Measurements from ENCODE around the gene UGCG.
"Not testable (repeated sequence)": the region's sequence is repeated elsewhere in the genome, so short reads cannot be mapped to it uniquely, and the experiment has no call there.

The UGCG gene

GRCh38 chr9:111949919-111950318 lies 53.3 kb downstream of the UGCG start:
- DNase-seq (ENCODE audit: low read depth in 2 of 2, low spot score in 1 of 2): no peak

DNA sequence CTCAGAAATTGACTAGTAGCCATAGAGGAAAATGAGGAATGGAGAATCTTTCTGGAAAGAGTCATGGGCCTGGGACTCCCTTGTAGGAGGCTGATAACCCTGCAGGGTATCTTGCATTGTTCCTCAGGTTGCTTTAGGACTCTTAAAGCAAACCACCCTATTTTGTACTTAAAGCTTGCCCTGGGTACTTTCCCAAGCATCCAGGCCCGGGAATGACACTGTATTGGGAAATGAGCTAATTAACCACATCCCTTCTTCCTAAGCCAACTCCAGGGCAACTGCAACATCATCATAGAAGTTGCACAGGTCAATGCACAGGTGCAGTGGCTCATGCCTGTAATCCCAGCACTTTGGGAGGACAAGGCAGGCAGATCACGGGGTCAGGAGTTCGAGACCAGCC lies 55.9 kb downstream of the UGCG start:
- DNase-seq (ENCODE audit: low read depth in 2 of 2, low spot score in 1 of 2): no peak

- no peak for DNase-seq (ENCODE audit: low read depth in 2 of 2, low spot score in 1 of 2)
Observed at GRCh38 chr9:111953444-111953843, 56.8 kb downstream of the UGCG start.

GRCh38 chr9:111955048-111955447 lies 58.4 kb downstream of the UGCG start:
- DNase-seq (ENCODE audit: low read depth in 2 of 2, low spot score in 1 of 2): no peak

GRCh38 chr9:111957856-111958631 lies 61.4 kb downstream of the UGCG start:
- DNase-seq (ENCODE audit: low read depth in 2 of 2, low spot score in 1 of 2): no peak

DNA sequence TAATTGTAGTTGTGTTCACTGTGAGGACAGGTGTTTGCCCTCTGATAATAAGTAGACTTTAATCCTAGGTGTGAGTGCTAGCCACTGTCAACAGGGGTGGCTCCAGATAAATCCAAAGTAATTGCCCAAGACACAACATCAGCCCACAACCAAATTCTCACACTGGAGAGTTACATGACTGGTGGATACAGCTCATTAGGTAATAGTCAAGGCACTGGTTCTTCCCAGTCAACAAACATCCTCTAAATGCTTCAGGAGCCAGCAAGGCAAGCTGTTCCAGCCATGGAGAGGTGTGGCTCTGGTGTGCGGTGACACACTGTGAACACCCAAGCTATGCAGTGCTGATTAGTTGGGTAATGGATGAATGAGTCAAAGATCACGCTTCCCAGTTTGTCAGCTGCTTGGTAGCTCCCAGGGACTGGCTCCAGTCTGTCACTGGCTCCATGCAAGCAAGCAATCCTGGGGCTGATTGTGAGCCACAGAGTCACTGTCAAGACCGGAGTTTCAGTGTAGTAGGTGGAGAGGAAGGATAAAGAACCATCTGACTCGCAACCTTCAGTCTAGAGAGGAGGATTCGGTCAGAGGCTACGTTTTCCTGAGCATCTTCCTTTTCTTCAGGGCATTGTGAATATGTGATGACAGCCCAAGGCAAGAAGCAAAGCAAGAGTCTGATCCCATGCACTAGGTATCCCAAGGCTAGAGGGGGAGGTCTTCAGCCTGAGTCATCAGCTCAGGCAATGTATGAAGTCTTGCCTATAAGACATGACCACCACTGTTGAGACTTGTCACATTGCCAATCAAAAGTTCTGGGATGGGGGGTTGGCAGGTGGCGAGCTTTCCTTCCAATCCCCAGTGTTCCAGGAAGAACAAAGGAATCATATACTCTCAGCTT lies 63.1 kb downstream of the UGCG start:
- no peak for DNase-seq (ENCODE audit: low read depth in 2 of 2, low spot score in 1 of 2)

DNA sequence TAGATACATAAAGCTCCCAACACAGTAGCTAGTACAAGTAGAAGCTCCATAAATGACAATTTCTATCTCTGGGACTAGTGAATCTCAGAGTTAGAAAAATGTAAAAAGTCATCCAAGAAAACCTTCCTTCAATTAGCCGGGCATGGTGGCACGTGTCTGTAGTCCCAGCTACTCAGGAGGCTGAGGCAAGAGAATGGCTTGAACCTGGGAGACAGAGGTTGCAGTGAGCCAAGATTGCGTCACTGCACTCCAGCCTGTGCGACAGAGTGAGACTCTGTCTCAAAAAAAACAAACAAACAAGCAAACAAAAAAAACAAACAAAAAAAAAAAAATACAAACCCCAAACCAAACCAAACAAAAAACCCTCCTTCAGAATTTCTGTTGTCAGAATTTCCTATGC lies 63.9 kb downstream of the UGCG start:
- DNase-seq (ENCODE audit: low read depth in 2 of 2, low spot score in 1 of 2): not testable (repeated sequence)

GRCh38 chr9:111961009-111961408 lies 64.4 kb downstream of the UGCG start:
- DNase-seq (ENCODE audit: low read depth in 2 of 2, low spot score in 1 of 2): no peak

DNA sequence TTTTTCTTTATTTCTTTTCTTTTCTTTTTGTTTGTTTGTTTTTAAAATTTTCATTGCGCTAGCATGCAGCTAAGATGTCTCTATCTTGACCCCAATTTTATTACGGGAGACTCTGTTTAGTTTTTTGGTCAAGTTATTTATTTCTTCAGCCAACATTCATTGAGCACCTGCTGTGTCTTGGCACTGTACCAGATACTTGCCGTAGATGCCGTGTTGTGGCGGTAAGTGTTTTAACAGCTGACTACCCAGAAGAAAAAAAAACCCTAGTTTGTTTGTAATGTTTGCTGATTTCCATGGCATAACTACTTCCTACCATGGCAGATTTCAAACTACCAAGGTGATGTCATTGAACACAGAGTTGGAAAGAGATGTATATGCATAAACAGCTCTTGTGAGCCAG lies 65.0 kb downstream of the UGCG start:
- DNase-seq (ENCODE audit: low read depth in 2 of 2, low spot score in 1 of 2): no peak

GRCh38 chr9:111962021-111962420 lies 65.4 kb downstream of the UGCG start:
- DNase-seq (ENCODE audit: low read depth in 2 of 2, low spot score in 1 of 2): no peak

GRCh38 chr9:111963995-111964394 lies 67.4 kb downstream of the UGCG start:
- DNase-seq (ENCODE audit: low read depth in 2 of 2, low spot score in 1 of 2): no peak

DNA sequence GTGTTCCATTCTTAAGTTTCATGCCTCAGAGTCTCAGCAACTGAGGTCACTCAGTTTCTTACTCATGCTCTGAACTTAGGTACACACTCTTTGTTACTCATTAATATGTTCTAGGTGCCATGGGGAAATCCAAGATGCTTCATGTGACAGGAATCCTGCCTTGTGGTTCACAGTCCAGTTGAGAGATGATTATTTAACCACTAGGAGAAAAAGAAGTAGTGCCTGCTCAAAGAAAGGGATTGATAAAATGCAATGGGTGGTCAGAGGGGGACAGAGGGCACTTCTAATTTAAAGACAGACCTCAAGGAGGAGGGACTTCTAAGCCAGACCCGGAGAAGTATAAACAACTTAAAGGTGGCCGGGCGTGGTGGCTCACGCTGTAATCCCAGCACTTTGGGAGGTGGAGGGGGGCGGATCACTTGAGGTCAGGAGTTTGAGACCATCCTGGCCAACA lies 69.0 kb downstream of the UGCG start:
- no peak for DNase-seq (ENCODE audit: low read depth in 2 of 2, low spot score in 1 of 2)

DNA sequence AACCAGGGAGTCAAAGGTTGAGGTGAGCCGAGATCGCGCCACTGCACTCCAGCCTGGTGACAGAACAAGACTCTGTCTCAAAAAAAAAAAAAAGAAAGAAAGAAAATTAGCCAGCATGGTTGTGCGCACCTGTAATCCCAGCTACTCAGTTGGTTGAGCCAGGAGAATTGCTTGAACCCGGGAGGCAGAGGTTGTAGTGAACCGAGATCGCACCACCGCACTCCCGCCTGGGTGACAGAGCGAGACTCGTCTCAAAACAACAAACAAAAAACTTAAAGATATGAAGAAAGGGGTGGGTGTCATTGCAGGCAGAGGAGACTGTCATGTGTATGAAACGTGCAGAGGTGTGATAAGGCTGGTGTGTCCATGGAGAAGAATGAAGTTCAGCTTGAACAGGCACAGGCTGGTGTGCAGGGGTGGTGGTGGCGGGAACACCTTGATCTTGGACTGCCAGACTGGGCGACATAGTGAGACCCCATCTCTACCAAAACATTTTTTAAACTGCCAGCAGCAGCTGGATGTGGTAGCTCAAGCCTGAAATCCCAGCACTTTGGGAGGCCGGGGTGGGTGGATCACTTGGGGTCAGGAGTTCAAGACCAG lies 69.6 kb downstream of the UGCG start:
- DNase-seq (ENCODE audit: low read depth in 2 of 2, low spot score in 1 of 2): no peak

- DNase-seq (ENCODE audit: low read depth in 2 of 2, low spot score in 1 of 2): no peak
Observed at GRCh38 chr9:111966861-111967291, 70.3 kb downstream of the UGCG start.

- DNase-seq (ENCODE audit: low read depth in 2 of 2, low spot score in 1 of 2): no peak
Observed at GRCh38 chr9:111967621-111968020, 71.0 kb downstream of the UGCG start.

DNA sequence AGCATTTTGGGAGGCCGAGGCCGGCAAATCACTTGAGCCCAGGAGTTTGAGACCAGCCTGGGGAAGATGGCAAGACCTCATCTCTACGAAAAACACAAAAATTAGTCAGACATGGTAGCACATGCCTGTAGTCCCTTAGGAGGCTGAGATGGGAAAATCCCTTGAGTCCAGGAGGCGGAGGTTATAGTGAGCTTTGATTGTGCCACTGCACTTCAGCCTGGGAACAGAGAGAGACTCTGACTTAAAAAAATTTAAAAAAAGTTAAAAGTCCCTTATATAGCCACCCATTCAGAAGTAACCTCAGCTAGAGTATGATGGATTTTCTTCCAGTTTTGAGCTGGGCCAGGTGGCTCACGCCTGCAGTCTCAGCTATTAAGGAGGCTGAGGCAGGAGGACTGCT lies 72.4 kb downstream of the UGCG start:
- no peak for DNase-seq (ENCODE audit: low read depth in 2 of 2, low spot score in 1 of 2)

DNA sequence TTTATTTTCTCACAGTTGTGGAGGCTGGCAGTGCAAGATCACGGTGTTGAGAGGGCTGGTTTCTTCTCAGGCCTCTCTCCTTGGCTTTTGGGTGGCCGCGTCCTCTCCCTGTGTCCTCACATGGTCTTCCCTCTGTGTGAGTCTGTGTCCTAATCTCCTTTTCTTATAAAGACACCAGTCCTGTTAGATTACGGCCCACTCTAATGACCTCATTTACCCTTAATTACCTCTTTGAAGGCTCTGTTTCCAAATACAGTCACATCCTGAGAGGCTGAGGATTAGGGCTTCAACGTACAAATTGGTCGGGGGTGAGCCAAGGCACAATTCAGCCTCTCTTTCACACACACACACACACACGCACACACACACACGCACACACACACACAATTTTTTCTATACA lies 73.0 kb downstream of the UGCG start:
- DNase-seq (ENCODE audit: low read depth in 2 of 2, low spot score in 1 of 2): no peak

DNA sequence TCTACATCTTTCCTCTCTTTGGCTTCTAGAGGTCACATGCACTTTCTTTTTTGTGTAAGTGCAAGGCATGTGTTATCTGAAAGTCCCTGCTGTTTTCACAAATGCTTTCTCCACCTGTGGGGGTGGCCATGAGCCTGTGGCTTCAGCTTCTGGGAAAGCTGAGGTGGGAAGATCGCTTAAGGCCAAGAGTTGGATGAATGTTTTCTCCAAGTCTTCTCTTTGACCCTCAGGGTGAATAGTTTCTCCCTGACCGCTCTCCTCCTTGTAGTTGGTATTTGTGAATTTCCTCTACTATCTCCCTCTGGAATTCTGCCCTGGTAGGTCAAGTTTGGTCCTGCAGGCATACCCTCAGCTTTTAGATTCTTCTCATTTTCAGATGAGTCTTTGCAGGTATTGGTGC lies 74.2 kb downstream of the UGCG start:
- DNase-seq (ENCODE audit: low read depth in 2 of 2, low spot score in 1 of 2): no peak

- DNase-seq (ENCODE audit: low read depth in 2 of 2, low spot score in 1 of 2): no peak
Observed at GRCh38 chr9:111974092-111974681, 77.6 kb downstream of the UGCG start.

GRCh38 chr9:111975709-111976108 lies 79.1 kb downstream of the UGCG start:
- no peak for DNase-seq (ENCODE audit: low read depth in 2 of 2, low spot score in 1 of 2)

DNA sequence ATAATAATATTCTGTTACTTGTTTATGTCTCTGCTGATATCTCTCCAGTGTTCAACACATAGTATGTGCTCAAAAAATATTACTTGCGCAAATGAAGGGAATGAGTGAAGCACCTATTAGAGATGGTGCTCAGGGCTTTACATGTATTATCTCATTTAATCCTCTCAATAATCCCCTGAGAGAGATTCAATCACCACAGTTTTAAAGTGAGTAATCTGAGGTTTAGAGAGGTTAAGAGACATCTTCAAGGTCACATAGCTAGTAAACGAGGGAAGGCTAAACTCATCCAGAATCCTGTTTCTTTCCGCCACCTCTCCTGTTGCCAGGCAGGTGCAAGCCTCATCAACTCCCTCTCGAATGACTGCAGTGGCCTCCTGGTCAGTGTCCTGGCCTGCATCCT lies 82.0 kb downstream of the UGCG start:
- no peak for DNase-seq (ENCODE audit: low read depth in 2 of 2, low spot score in 1 of 2)

All from stimulated activated CD8-positive, alpha-beta memory T cell treated with anti-CD3 and anti-CD28 coated beads, Interleukin-4, amount 100 ng/mL, for 1 hour (primary cell).